Adipocyte (in vitro differentiated cells): ENCODE results near the gene SIM2.
A peak's percentile ranks its signal among the peaks of the same experiment; 100 is the strongest.
"Not testable (repeated sequence)": the region's sequence is repeated elsewhere in the genome, so short reads cannot be mapped to it uniquely, and the experiment has no call there.

Experiments
- DNase-seq: peaks from one replicate; pipeline ENCODE4 v3.0.0-alpha.2; 2015; ENCODE audit warnings: low read depth
- H3K27me3 ChIP-seq: replicated peaks from 2 replicates; pipeline ENCODE4 v1.7.0; 2013; ENCODE audit warnings: mild to moderate bottlenecking, low read length, moderate library complexity; ENCODE audit not compliant: control insufficient read depth, insufficient read depth
- H3K36me3 ChIP-seq: 2 replicates; pipeline ENCODE4 v1.7.0; 2013; ENCODE audit warnings: low read length, mild to moderate bottlenecking, moderate library complexity; ENCODE audit not compliant: control insufficient read depth, insufficient read depth, severe bottlenecking
- H3K4me1 ChIP-seq: 2 replicates; pipeline ENCODE4 v1.7.0; 2013; ENCODE audit warnings: mild to moderate bottlenecking, low read length, moderate library complexity; ENCODE audit not compliant: control insufficient read depth, insufficient read depth
- H3K4me3 ChIP-seq: 2 replicates; pipeline ENCODE4 v1.7.0; 2013; ENCODE audit warnings: mild to moderate bottlenecking, low read length, moderate library complexity
- H3K9ac ChIP-seq: 2 replicates; pipeline ENCODE4 v1.7.0; 2013; ENCODE audit warnings: mild to moderate bottlenecking, low read length, moderate library complexity
- H3K9me3 ChIP-seq: 2 replicates; pipeline ENCODE4 v1.7.0; 2013; ENCODE audit warnings: mild to moderate bottlenecking, low read length, moderate library complexity; ENCODE audit not compliant: control insufficient read depth

Gene SIM2

GRCh38 chr21:36698981-36699545, at the start of gene SIM2:
Gene SIM2, plus strand, starts transcription at chr21:36699115. Its CDS starts 632 bp downstream, at chr21:36699747.
- H3K9ac ChIP-seq, result peak within 1 kb of the TSS; percentile 51
- no peaks in the 10 kb centered on the region for H3K36me3 ChIP-seq
- peaks cover 75% of the 10 kb centered on the region for H3K27me3 ChIP-seq
- peak; percentile 28 for DNase-seq
- H3K9me3 ChIP-seq, result no peaks in the 10 kb centered on the region
- H3K4me3 ChIP-seq, result peak within 1 kb of the TSS; percentile 75
- peaks cover 9% of the 10 kb centered on the region for H3K4me1 ChIP-seq

- H3K4me3 ChIP-seq, result no peak overlapping the region
- no peaks in the 10 kb centered on the region for H3K4me1 ChIP-seq
- DNase-seq, result no peak
- H3K9ac ChIP-seq, result no peak overlapping the region
- H3K27me3 ChIP-seq, result peaks cover 52% of the 10 kb centered on the region
- no peaks in the 10 kb centered on the region for H3K36me3 ChIP-seq
- no peaks in the 10 kb centered on the region for H3K9me3 ChIP-seq
Measured at GRCh38 chr21:36654324-36654723, 44.6 kb upstream of the SIM2 start.

- no peak for DNase-seq
- Histone ChIP-seq H3K4me1 (no peaks in the 10 kb centered on the region), H3K9ac (no peak overlapping the region), H3K36me3 (no peaks in the 10 kb centered on the region), H3K9me3 (no peaks in the 10 kb centered on the region), H3K27me3 (peaks cover 51% of the 10 kb centered on the region), H3K4me3 (no peak overlapping the region)
Measured at GRCh38 chr21:36654796-36655325, 44.1 kb upstream of the SIM2 start.

GRCh38 chr21:36656138-36656537, 42.8 kb upstream of the SIM2 start:
- H3K9ac ChIP-seq, result no peak overlapping the region
- H3K9me3 ChIP-seq, result no peaks in the 10 kb centered on the region
- peaks cover 58% of the 10 kb centered on the region for H3K27me3 ChIP-seq
- no peaks in the 10 kb centered on the region for H3K36me3 ChIP-seq
- no peak overlapping the region for H3K4me3 ChIP-seq
- no peaks in the 10 kb centered on the region for H3K4me1 ChIP-seq
- no peak for DNase-seq

- H3K4me3 ChIP-seq, H3K9me3 ChIP-seq, H3K4me1 ChIP-seq, H3K9ac ChIP-seq, H3K36me3 ChIP-seq, DNase-seq: not testable (repeated sequence)
- H3K27me3 ChIP-seq, result peaks cover 55% of the 10 kb centered on the region
Measured at GRCh38 chr21:36657290-36657689, 41.6 kb upstream of the SIM2 start.

GRCh38 chr21:36657999-36658398, 40.9 kb upstream of the SIM2 start:
- H3K4me3 ChIP-seq, result no peak overlapping the region
- no peak overlapping the region for H3K9ac ChIP-seq
- no peaks in the 10 kb centered on the region for H3K9me3 ChIP-seq
- DNase-seq, result no peak
- peaks cover 50% of the 10 kb centered on the region for H3K27me3 ChIP-seq
- no peaks in the 10 kb centered on the region for H3K36me3 ChIP-seq
- no peaks in the 10 kb centered on the region for H3K4me1 ChIP-seq

- DNase-seq, result no peak
- Histone ChIP-seq H3K4me1 (peaks cover 7% of the 10 kb centered on the region), H3K36me3 (no peaks in the 10 kb centered on the region), H3K9ac (no peak overlapping the region), H3K27me3 (peaks cover 53% of the 10 kb centered on the region), H3K9me3 (no peaks in the 10 kb centered on the region), H3K4me3 (no peak overlapping the region)
Measured at GRCh38 chr21:36658926-36659325, 40.0 kb upstream of the SIM2 start.

GRCh38 chr21:36661511-36662309, 37.2 kb upstream of the SIM2 start:
- no peaks in the 10 kb centered on the region for H3K9me3 ChIP-seq
- H3K4me1 ChIP-seq, result peaks cover 11% of the 10 kb centered on the region
- no peak overlapping the region for H3K4me3 ChIP-seq
- no peaks in the 10 kb centered on the region for H3K36me3 ChIP-seq
- no peak overlapping the region for H3K9ac ChIP-seq
- peak; percentile 2 for DNase-seq
- H3K27me3 ChIP-seq, result peaks cover 65% of the 10 kb centered on the region

GRCh38 chr21:36663033-36663855, 35.7 kb upstream of the SIM2 start:
- Histone ChIP-seq H3K4me1 (peaks cover 11% of the 10 kb centered on the region), H3K4me3 (no peak overlapping the region), H3K9me3 (no peaks in the 10 kb centered on the region), H3K27me3 (peaks cover 78% of the 10 kb centered on the region), H3K36me3 (no peaks in the 10 kb centered on the region), H3K9ac (no peak overlapping the region)
- DNase-seq, result peak; percentile 46

- peaks cover 11% of the 10 kb centered on the region for H3K4me1 ChIP-seq
- no peak overlapping the region for H3K4me3 ChIP-seq
- no peak for DNase-seq
- no peak overlapping the region for H3K9ac ChIP-seq
- no peaks in the 10 kb centered on the region for H3K9me3 ChIP-seq
- peaks cover 78% of the 10 kb centered on the region for H3K27me3 ChIP-seq
- H3K36me3 ChIP-seq, result no peaks in the 10 kb centered on the region
Measured at GRCh38 chr21:36664662-36664990, 34.3 kb upstream of the SIM2 start.

GRCh38 chr21:36665806-36666205, 33.1 kb upstream of the SIM2 start:
- no peak for DNase-seq
- no peak overlapping the region for H3K4me3 ChIP-seq
- H3K9ac ChIP-seq, result no peak overlapping the region
- no peaks in the 10 kb centered on the region for H3K9me3 ChIP-seq
- peaks cover 11% of the 10 kb centered on the region for H3K4me1 ChIP-seq
- peaks cover 73% of the 10 kb centered on the region for H3K27me3 ChIP-seq
- H3K36me3 ChIP-seq, result no peaks in the 10 kb centered on the region
